Activated T-cell treated with anti-CD3 and anti-CD28 coated beads for 48 hours (primary cell): Measurements from ENCODE around the gene CTNNBIP1.

Experiments used
- DNase-seq: peaks from one replicate; pipeline ENCODE4 v3.0.0-alpha.2; 2020; ENCODE audit warnings: low read depth

Gene CTNNBIP1

DNA sequence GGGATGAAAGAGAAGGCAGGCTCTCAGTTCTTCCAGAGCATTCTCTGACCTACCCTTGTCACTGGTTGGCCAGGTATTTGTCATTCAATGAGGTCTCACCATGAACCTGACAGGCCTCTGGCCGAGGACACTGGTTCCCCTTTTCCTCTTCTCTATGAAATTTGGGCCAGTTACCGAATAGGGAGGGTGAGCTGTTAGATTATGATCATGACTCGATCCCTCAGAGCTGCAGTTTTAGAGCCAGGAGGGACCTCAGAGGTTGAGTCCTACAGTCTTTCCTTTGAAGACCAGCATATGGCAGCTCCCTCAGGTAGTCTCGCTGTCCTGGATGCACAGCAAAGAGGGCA, 56.8 kb downstream of the CTNNBIP1 start:
- DNase-seq = no peak

DNA sequence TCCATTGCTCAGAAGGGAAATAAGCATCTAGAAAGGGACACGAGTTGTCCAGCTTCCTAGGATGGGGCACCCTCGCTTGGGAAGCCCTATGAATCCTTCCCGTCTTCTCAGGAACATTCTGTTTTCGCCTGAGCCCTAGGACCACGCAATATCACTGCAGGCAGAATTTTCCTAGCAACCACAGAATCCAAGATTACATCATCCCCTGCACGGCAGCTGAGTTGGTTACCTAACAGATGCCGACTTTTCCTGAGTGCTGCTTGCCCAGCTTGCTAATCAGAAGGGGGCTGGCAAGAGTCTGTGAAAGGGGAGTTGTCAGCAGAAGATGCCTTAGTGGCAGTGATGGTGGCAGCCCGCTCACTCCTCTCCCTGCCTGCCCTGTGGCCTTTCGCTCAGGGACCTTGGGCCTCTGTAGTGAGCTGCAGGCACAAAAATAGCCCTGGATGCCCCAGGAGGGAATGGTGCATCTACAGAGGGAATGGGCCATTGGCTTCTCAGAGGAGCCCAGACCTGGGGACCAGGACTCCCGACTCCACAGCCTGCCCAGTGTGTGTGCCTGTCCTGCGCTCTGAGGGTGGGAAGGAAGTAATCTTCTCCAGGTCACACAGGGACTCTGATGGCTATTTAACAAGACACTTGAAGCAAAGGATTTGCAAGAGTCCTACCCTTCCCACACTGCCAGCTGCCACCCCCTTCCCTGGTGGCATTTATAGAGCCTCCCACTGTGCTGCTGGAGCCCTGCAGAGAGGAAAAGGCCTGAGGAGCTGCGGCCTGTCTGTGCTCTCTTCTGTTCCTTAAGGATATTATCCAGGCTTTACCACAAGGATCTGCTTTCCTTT, 57.4 kb downstream of the CTNNBIP1 start:
- no peak for DNase-seq

DNA sequence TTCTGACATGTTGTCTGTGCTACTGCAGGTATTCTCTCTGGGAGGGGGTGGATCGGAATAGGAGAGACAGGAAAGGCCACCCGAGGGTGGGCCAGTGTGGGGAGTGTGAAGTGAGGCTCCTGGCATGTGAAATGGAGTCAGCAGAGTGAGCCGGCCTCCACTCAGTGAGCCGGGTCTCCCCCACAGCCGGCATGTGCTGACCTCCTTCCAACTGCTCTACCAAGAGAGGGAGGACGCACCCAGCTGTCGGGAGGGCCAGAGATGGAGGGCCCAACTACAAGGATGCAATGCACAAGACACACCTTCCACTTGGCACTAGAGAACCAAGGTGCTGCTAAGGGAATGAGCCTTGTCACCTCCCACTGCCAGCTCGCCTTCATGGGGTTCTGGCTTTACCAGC, 58.1 kb downstream of the CTNNBIP1 start:
- DNase-seq = no peak

DNA sequence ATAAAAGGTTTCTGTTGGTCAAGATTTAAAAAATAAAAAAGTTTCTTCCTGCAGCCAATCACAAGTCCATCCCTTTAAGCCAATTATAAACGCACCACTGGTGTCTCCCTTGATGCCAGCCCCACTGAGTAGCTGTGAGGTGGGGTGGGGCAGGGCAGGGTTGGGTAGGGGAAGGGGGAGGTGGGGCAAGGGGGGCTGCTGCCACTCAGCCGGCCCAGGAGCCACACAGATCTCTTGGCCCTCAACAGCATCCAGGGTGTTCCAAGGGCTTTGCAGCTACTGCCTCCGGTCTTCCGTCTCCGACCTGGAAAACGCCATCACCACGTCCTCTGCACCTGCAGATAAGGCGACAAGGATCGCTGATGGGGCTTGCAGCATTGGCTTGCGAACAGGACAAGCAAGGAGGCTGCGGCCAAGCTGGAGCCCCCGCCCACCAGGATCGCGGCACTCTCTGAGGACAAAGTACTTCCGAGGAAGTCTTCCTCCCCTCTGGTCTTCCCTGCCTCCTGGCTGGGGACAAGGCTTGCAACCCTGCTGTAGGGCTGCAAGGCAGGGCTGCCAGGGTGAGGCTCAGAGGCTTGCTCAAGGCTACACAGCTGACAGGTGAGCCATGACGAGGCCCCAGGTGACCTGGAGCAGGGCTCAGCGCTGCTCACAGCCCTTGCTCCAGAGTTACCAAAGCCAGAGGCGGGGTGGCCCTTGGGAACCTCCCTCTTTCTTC, 59.5 kb downstream of the CTNNBIP1 start:
- no peak for DNase-seq

DNA sequence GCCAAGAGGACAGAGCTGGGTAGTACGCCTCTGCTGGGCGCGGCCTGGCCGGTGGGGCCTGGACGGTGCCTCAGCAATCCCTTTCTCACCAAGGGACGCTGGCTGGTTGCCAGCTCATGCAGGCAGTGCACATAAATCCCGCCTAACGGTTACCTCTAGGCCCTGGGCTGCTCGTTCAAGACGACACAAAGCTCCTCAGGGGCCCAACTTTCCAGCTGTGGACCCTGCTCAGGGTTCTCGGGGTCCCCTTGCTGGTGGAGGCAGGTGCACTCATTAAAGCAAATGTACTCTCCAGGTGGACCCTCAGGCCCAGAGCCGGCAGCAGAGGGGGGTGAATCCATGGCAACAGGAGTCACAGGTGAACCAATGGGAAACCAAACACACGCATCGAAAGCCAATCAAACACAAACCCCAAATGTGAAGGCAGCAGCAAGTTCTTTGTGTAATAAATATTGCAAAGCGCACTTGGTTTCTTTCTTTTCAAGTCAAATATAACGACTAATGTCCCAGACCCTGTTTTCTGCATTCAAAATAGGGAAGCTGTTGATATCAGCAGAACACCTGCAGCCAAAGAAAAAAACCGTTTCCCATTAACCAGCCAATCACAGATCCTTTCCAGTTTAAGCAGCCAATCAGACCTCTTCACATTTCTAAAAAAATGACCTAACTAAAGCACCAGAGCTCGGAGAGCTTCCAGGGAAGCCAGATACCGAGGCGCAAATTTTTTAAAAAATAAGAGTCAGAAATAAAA, 60.2 kb downstream of the CTNNBIP1 start:
- DNase-seq = no peak

DNA sequence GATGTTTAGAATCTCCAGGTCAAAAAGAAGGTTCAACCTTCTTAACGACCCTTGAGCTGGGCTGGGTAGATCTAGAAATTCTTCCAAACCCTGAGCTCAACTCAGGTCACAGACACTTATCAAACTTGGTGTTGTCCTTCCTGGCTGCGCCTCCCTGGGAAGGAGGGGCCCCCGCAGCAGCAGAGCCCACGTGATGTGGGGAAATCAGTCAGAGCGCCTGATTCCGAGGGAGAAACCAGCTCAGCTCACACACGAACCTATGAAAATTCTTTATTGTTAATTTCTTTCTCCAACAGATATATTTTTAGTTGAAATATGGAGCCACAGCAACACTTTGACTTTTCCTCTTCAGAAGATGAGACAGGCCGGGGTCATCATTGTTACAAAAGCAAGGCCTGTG, 62.0 kb downstream of the CTNNBIP1 start:
- DNase-seq = no peak

DNA sequence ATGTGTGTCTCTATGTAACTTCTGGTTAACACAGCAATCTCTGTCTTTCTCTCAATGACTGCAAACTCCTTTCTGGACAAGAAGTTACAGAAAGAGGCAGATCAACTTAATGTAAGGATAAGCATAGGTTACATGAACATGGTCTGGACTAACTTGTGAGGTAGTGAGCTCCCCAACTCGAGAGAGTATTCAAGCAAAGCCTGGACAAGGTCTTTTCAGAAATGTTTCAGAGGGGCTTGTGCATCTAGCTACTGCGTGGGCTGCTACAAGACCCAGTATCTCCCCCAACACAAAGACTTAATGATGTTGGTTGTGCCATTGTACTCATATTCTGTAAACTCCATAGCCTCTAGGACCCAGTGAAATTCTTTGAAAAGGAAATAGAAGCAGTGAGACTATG, 62.8 kb downstream of the CTNNBIP1 start:
- DNase-seq = no peak

DNA sequence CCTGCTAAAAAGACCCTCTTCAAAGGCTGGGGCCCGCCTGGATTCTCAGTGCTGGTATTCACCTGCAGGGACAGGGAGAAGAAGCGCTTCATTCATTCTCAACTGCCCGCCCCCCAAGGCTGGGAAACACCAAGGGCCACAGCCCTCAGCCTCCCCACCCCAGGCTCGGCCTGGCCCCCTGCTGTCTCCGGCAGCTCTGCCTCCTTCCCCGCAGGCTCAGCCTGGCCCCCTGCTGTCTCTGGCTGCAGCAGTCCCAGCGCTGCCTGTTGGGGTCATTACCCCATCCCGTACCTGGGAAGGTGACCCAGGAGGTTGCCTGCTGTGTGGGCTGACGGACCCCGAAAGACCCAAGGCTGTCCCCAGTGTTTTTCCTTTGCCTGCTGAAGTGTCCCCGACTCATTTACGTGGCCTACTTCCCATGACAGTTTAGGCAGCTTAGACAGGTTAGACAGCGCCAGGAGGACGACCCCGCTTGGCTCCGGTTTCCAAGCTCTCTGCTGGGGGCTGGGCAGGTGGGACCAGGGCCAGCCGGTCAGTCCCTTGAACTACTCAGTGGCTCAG, 63.4 kb downstream of the CTNNBIP1 start:
- no peak for DNase-seq

DNA sequence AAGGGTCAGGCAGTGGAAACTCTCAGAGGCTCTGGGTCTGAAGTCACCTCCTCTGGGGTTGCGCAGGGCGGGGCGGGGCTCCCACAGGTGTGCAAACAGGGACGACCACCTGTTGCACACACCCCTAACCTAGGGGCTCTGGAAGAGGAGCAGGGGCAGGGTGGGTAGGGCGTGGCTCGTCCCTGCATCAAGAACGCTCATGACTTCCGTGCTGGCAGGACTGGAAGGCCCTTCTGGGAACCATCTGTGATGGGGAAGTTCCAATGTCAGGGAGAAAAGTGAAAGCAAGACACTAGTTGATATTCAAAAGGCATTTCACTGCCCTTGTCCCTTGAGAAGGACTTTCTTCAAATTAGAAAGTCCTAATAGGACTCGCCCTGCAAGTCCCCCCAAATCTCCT, 64.2 kb downstream of the CTNNBIP1 start:
- no peak for DNase-seq

DNA sequence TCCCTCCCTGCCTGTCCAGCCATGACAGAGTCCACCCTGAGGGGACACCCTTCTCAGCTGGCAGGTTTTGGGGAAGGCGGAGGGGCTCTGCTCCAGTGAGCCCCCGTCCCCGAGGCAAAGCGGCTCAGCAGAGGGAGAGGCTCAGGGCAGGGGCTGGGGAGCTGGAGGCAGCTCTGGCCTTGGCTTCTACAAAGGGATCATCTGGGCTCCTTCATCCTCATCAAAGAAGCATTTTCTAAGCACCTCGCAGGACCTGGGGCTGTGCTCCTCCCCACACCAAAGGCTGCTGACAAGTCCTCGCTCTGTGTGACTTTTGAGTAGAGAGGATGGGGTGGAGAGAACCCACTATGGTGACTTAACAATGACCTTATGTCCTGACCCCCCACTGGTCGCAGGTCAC, 65.3 kb downstream of the CTNNBIP1 start:
- DNase-seq = no peak

DNA sequence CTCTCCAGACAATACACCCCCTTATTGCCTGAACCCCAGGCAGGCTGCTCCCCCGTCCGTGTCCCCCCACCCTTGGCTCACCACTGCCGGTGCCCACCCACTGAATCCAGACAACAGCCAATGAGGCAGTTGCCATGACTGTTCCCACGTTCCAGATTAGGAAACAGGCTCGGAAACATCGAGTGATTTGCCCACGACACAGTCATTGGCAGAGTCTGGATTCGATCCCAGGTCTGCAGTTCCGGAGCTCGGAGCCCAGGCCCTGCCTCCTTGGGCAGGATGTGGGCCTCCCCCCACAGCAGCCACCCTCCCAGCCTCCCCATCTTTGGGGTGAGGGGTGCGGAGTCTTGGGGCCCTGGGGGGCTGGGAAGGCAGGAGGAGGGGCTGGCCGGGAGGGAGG, 66.0 kb downstream of the CTNNBIP1 start:
- DNase-seq = no peak

DNA sequence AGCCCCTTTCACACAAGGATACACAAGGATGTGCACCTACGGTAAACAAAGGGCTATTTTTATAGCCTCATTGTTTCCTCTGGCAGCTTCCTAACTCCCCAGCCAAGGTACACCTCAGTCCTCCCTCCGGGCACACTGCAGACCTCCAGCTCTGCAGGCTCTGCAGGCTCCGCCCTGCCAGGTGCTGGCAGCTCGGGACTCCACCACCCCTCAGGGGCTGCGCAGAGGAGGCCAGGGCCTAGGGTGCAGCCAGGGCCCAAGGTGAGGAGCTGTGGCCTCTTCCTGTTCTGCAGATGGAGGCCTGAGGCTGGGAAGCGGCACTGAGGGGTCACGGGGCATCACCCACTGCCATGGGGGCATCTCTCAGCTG, 66.5 kb downstream of the CTNNBIP1 start:
- DNase-seq = no peak

DNA sequence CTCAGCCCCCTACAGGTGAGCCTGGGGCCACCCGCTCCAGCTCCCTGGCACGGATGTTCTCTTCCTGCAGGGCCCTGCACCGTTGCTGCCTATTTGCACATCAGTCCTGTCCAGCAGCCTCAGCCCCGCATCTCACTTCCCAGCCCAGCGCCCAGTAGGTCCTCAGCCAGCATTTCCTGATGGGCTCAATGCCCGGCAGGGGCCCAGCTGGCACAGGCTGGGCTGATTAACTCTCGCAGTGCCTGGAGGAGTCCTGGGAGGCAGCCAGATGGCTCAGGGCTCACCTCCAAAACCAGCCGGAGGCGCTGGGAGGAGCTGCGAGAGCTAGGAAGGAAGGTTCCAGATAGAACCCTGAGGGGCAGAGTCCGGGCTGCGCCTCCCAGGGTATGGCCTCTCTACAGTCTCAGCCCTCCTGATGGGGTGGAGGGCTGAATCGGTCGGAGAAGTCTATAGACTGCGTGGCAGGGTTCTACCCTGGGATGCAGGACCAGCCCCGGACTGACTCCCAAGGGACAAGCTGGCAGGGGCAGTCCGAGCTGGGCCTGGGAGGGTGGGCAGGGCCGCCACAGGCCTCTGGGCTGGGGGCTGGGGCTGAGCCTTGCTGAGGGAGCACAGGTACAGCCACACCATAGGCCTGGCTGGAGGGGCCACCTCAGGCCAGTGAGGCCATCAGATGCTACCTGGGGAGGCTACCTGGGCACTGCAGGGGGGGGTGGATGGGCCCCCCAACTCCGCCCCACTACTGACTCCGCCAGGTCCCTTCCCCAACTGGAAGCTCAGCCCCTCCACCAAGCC, 67.1 kb downstream of the CTNNBIP1 start:
- DNase-seq = no peak

DNA sequence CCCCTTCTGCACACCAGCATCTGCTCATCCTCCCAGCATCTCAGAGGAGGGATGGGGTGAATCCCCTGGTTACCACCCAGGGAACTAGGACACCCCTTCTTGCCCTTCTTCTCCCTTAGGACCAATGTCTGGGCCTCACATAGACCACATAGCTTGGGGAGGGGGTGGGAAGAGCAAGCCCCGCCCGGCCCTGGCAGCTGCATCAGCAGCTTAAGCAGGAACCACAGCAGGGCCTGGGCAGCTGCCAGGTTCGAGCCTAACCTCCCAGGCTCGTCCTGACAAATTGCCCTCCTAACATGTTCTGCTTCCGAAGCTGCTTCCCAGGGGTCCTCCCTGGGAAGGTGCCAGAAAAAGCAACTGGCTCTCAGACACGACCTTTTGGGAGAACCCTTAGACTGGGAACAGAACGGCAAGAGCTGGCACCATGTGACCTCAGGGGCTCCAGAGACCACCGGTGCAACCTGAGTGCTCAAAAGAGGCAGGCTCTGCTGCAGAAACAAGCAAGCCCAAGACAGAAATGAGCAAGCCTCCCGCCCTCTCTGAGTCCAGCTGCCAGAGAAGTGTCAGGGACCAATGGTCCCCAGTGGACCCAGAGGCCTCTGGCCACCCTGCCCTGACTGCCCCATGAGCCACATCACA, 67.9 kb downstream of the CTNNBIP1 start:
- no peak for DNase-seq

DNA sequence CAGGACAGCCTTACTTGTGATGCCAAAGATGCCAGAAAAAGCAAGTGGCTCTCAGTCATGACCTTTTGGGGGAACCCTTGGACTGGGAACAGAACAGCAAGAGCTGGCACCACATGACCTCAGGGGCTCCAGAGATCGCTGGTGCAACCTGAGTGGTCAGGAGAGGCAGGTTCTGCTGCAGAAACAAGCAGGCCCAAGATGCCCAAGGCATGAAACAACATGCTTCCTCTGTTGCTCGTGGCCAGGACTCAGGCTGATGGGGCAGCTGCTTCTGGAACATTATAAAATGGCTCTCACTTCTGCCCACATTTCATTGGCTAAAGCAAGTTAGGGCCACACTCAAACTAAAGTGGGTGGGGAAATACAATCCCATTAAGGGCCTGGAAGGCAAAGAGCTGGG, 68.6 kb downstream of the CTNNBIP1 start:
- no peak for DNase-seq

DNA sequence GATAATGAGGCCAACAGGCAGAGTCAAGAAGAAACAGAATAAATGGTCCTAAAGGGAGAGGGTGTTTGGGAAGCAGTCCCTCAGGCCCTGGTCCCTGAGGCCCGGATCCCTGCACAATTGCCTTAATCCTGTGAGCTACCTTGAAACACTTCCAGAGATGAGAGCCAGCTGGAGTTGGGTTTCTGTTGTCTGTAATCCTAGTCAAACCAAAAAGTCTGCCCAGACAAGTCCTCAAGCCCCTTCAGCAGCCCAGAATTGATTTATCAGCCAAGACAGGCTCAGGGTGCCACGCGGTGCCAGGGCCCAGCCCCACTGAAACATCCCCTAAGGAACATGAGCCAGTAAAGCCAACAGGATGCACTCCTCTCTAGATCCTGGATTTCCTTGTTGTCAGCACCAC, 69.9 kb downstream of the CTNNBIP1 start:
- no peak for DNase-seq

DNA sequence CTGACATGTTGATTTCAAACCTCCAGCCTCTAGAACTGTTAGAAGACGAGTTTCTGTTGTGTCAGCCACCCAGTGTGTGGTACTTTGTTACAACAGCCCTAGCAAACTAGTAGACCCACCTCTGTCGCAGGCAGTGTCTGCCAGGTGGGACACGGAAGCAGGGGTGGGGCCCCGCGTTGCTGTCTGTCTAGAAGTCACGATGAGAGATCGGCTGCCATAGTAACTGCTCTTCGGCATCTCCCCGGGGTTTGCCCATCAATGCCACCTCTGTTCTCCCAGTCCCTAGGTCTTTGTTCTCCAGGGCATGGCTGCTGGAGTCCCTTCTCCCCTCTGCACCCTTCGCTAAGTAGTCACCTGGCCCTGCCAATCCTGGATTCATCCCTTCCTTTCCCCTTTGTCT, 71.1 kb downstream of the CTNNBIP1 start:
- DNase-seq = no peak

DNA sequence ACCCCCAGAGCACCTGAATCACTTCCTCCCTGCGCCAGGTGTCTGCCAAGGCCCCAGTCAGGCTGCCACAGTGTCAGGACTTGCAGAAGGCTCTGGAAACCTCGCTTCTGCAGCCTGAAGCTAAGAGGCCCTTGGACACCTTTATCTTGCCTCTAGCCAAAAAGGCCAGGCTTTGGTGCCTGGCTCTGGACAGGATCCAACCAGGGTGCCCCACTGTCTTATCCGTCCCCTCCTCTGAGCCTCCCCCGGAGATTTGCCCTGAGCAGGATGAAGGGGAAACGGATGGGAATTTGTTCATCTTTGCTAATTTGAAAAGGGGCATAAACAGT, 73.5 kb downstream of the CTNNBIP1 start:
- DNase-seq = no peak

DNA sequence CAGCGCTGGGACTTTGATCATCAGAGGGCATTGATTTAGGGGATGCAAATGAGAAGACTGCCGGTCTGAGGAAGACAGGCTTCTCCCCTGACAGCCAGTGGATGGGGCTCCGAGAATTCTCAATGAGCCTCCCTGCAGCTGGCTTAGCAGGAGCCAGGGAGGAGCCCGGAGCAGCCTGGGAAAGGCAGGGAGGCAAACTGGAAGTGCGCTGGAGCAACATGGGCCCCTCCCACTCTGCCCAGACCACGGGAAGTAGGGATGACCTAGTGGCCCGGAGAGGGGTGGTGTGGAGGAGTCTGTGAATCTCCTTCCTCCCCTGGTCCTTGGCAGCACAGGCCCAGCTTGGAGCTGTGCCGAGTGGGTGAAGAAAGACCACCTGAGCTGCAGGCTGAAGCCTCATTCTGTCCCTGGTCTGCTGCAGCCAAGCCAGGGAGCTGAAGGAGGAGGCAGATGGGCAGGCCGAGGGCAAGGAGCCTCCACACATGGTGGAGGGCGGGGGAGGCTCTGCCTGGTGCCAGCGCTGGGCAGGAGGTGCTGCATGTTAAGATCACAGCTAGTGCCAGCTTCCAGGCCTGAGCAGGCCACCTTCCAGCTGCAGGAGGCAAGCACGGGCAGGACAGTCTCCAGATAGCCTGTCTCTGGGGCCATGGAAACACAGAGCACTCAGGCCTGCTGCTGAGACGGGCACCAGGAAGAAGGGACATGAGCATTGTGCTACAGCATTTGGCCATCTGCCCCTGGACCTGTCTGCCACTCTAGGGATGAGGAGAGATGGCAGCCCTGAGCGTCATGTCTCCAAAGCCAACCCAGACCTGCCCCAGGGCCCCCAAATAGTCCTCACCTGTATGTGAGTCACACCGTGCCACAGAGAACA, 74.1 kb downstream of the CTNNBIP1 start:
- DNase-seq = no peak

DNA sequence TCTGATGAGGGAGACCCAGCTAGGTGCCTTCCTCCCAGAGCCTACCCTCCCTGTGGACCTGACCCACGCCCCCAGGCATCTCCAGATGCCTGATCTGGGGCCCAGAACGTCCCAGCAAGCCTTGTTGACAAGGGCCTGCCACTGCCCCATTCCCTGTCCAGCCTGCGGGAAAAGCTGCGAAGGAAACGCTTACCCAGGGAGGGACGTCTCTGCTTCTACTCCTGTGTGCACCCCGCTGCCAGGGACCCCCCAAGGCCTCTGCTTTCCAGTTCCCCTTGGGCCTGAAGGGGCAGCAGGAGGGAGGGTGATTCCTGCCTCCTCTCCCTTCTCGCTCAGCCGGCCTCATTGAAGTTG, 74.7 kb downstream of the CTNNBIP1 start:
- no peak for DNase-seq

DNA sequence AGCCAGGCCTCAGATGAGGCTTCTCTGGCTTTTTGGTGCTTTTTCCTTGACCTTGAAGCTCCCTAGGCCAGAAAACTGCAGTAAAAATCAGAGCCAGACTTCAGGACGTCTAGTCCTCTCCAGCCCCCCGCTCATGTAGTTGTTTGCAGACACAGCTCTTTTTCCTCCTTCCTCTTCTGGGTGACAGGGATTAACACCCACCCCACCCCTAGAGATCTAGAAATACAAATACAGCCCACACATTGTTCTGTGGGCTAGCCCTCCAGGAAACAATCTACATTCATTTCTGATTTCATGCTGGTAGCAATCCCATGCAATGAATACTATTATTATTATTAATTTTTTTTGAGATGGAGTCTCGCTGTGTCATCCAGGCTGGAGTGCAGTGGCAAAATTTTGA, 76.4 kb downstream of the CTNNBIP1 start:
- DNase-seq = no peak
